Activated CD4-positive, alpha-beta T cell treated with anti-CD3 and anti-CD28 coated beads, Interleukin-2, amount 50 U/mL, for 4 hours (primary cell): ENCODE data around the gene KCNB1.

Source experiments
- DNase-seq, 2 experiments: peaks; one replicate each; pipeline ENCODE4 v3.0.0-alpha.2; 2020

The KCNB1 gene

GRCh38 chr20:49346682-49347081 lies 135.8 kb downstream of the KCNB1 start:
- no peak for DNase-seq

GRCh38 chr20:49345524-49345923 lies 136.9 kb downstream of the KCNB1 start:
- DNase-seq, result no peak

GRCh38 chr20:49344975-49345374 lies 137.5 kb downstream of the KCNB1 start:
- no peak for DNase-seq

GRCh38 chr20:49344140-49344539 lies 138.3 kb downstream of the KCNB1 start:
- no peak for DNase-seq

GRCh38 chr20:49343246-49343645 lies 139.2 kb downstream of the KCNB1 start:
- no peak for DNase-seq

GRCh38 chr20:49340161-49340966 lies 142.1 kb downstream of the KCNB1 start:
- no peak for DNase-seq

GRCh38 chr20:49339123-49339522 lies 143.3 kb downstream of the KCNB1 start:
- DNase-seq, result no peak

GRCh38 chr20:49338061-49338460 lies 144.4 kb downstream of the KCNB1 start:
- DNase-seq, result no peak

GRCh38 chr20:49337357-49337756 lies 145.1 kb downstream of the KCNB1 start:
- DNase-seq, result no peak

- DNase-seq, result no peak
These were observed 145.7 kb downstream of the KCNB1 start for GRCh38 chr20:49336786-49337185.

GRCh38 chr20:49335476-49335875 lies 147.0 kb downstream of the KCNB1 start:
- DNase-seq, result no peak

- no peak for DNase-seq
These were observed 151.5 kb downstream of the KCNB1 start for GRCh38 chr20:49330701-49331615.

GRCh38 chr20:49328790-49329189 lies 153.7 kb downstream of the KCNB1 start:
- no peak for DNase-seq

GRCh38 chr20:49326026-49326425 lies 156.4 kb downstream of the KCNB1 start:
- DNase-seq, result no peak

- DNase-seq, result no peak
These were observed 158.2 kb downstream of the KCNB1 start for GRCh38 chr20:49324306-49324705.

- DNase-seq, result no peak
These were observed 158.7 kb downstream of the KCNB1 start for GRCh38 chr20:49323622-49324238.

GRCh38 chr20:49320460-49320859 lies 162.0 kb downstream of the KCNB1 start:
- no peak for DNase-seq

GRCh38 chr20:49319208-49319809 lies 163.2 kb downstream of the KCNB1 start:
- DNase-seq, result no peak

GRCh38 chr20:49318430-49319207 lies 163.8 kb downstream of the KCNB1 start:
- DNase-seq, result no peak

- no peak for DNase-seq
These were observed 164.4 kb downstream of the KCNB1 start for GRCh38 chr20:49318091-49318429.

GRCh38 chr20:49316704-49317103 lies 165.8 kb downstream of the KCNB1 start:
- no peak for DNase-seq

- DNase-seq, result no peak
These were observed 166.9 kb downstream of the KCNB1 start for GRCh38 chr20:49315580-49315979.
